H1 (cell line): ENCODE measurements around the gene CDC5L. TPM values are rescaled to one million over a fixed set of nuclear protein-coding genes. Genes with fewer than 3 reads are reported as not detected.
A peak's percentile ranks its signal among the peaks of the same experiment; 100 is the strongest.

Source experiments
- CTCF ChIP-seq, 3 experiments: IDR thresholded peaks; 1 replicate in 2 of 3; 2 replicates in 1 of 3; pipeline versions ENCODE4 v1.5.1 to v1.6.1; 2011; ENCODE audit warnings: low read length in 3 of 3, mild to moderate bottlenecking in 3 of 3, inconsistent platforms in 2 of 3, low read depth in 1 of 3, moderate library complexity in 1 of 3; ENCODE audit not compliant: insufficient read depth in 1 of 3; ENCODE audit errors: control extremely low read depth in 1 of 3
- SIX5 ChIP-seq: IDR thresholded peaks from 2 replicates; pipeline ENCODE4 v1.6.1; 2011; ENCODE audit warnings: mild to moderate bottlenecking, low read depth, low read length
- SUZ12 ChIP-seq: fragments of 200-600 bp; sonication (generic); IDR thresholded peaks from 2 replicates; pipeline ENCODE4 v1.6.1; 2012; ENCODE audit warnings: mild to moderate bottlenecking, inconsistent platforms, low read length, moderate library complexity, mixed read lengths
- ZNF274 ChIP-seq: IDR thresholded peaks from 2 replicates; pipeline ENCODE4 v1.7.0; 2012; ENCODE audit warnings: low read length, borderline replicate concordance; ENCODE audit errors: extremely low read depth
- polyA plus RNA-seq, 7 experiments: library from polyadenylated mRNA; depleted of rRNA in 3 of 7; stranded (reverse) in 5 of 7; unstranded in 2 of 7; fragments of >200 nt in 5 of 7; fragments of 200-250 nt in 2 of 7; gene quantifications; 1 replicate in 5 of 7; 2 replicates in 1 of 7; 4 replicates in 1 of 7; pipeline versions ENCODE4 v1.2.1 to v1.2.3, GENCODE V29; 2011 to 2013; ENCODE audit warnings: missing spikeins in 2 of 7, mixed read lengths in 2 of 7
- total RNA-seq: library from RNA; stranded (reverse); fragmentation: NEBNext Ultra II Directional; extraction: Animal tissue kit (Norgen Biotek cat#: 25700); gene quantifications from 2 replicates; pipeline ENCODE4 v1.2.1, GENCODE V29; 2021

Gene CDC5L
- total and polyA plus RNA-seq, 2 of the 8 experiments (the other 6 are each of a cell fraction or from before 2014, with no cell fraction given) = 8.4 to 32.8 TPM

GRCh38 chr6:44338228-44339122, 49.0 kb upstream of the CDC5L start (continued):
- TF ChIP-seq CTCF (IDR thresholded peaks at IDR 0.05; ENCODE audit: control extremely low read depth in 1 of 3, insufficient read depth in 1 of 3, low read depth in 1 of 3, low read length in 3 of 3) = peak; percentile 73 to 87 (median 85)
- no peak for TF ChIP-seq SIX5
- no peak for TF ChIP-seq ZNF274
- no peak for TF ChIP-seq SUZ12
- TF ChIP-seq, all 59 proteins: peak for 4
